GM23338 (cell line): ENCODE measurements around the gene MLPH. TPM values are rescaled to one million over a fixed set of nuclear protein-coding genes. Genes with fewer than 3 reads are reported as not detected.

Experiments
- ATAC-seq: fragments of 200-7000 bp; cut with Tn5 transposase; 3 replicates; pipeline ENCODE4 v1.9.1; 2020
- DNase-seq: peaks from one replicate; pipeline ENCODE4 v3.0.0-alpha.2; 2015; ENCODE audit warnings: low spot score
- H2AFZ ChIP-seq: fragments of 200-600 bp; sonication (generic); 2 replicates; pipeline ENCODE4 v1.8.0; 2016; ENCODE audit warnings: antibody characterized with exemption, mild to moderate bottlenecking, moderate library complexity
- H3F3A ChIP-seq: fragments of 200-600 bp; sonication (generic); replicated peaks from 2 replicates; pipeline ENCODE4 v1.8.0; 2017; ENCODE audit warnings: antibody characterized with exemption, mixed run types, low read depth
- H3K27ac ChIP-seq: fragments of 200-600 bp; sonication (generic); 2 replicates; pipeline ENCODE4 v1.6.1; 2016; ENCODE audit warnings: low read depth
- H3K27me3 ChIP-seq: fragments of 200-600 bp; sonication (generic); 2 replicates; pipeline ENCODE4 v1.8.0; 2016; ENCODE audit warnings: mild to moderate bottlenecking, mixed run types, moderate library complexity; ENCODE audit not compliant: insufficient read depth
- H3K36me3 ChIP-seq: fragments of 200-600 bp; sonication (generic); 2 replicates; pipeline ENCODE4 v1.8.0; 2016; ENCODE audit warnings: mild to moderate bottlenecking; ENCODE audit not compliant: insufficient read depth
- H3K4me1 ChIP-seq: fragments of 200-600 bp; sonication (generic); 2 replicates; pipeline ENCODE4 v1.8.0; 2016; ENCODE audit warnings: mild to moderate bottlenecking, moderate library complexity; ENCODE audit not compliant: insufficient read depth
- H3K4me2 ChIP-seq: fragments of 200-600 bp; sonication (generic); 2 replicates; pipeline ENCODE4 v1.7.1; 2017; ENCODE audit warnings: mixed run types
- H3K4me3 ChIP-seq: fragments of 200-600 bp; sonication (generic); 2 replicates; pipeline ENCODE4 v1.6.1; 2016; ENCODE audit warnings: mixed run types
- H3K79me2 ChIP-seq: fragments of 200-600 bp; sonication (generic); replicated peaks from 2 replicates; pipeline ENCODE4 v1.8.0; 2017; ENCODE audit warnings: mild to moderate bottlenecking; ENCODE audit not compliant: insufficient read depth
- H3K9me2 ChIP-seq: fragments of 200-600 bp; sonication (generic); 2 replicates; pipeline ENCODE4 v1.8.0; 2017; ENCODE audit not compliant: insufficient read depth
- H4K20me1 ChIP-seq: fragments of 200-600 bp; sonication (generic); replicated peaks from 2 replicates; pipeline ENCODE4 v1.8.0; 2017; ENCODE audit warnings: mild to moderate bottlenecking; ENCODE audit not compliant: insufficient read depth
- H3K27ac Mint-ChIP-seq: 2 replicates; pipeline ENCODE4 v1.8.0; 2020; ENCODE audit warnings: inconsistent platforms, mild to moderate bottlenecking, moderate library complexity, mixed read lengths
- H3K27me3 Mint-ChIP-seq: 3 replicates; pipeline ENCODE4 v1.8.0; 2022; ENCODE audit warnings: low read depth, mild to moderate bottlenecking, moderate library complexity, mixed read lengths, inconsistent platforms; ENCODE audit not compliant: insufficient read depth, poor library complexity
- H3K36me3 Mint-ChIP-seq: 3 replicates; pipeline ENCODE4 v1.8.0; 2021; ENCODE audit warnings: low read depth, mild to moderate bottlenecking, inconsistent platforms, moderate library complexity, mixed read lengths
- H3K4me1 Mint-ChIP-seq: 3 replicates; pipeline ENCODE4 v1.8.0; 2020; ENCODE audit warnings: mild to moderate bottlenecking, inconsistent platforms, mixed read lengths
- H3K4me3 Mint-ChIP-seq: 3 replicates; pipeline ENCODE4 v1.8.0; 2021; ENCODE audit warnings: moderate library complexity, mild to moderate bottlenecking, inconsistent platforms, mixed read lengths
- H3K9me3 Mint-ChIP-seq: 3 replicates; pipeline ENCODE4 v1.8.0; 2020; ENCODE audit warnings: moderate library complexity, mild to moderate bottlenecking, inconsistent platforms, mixed read lengths
- CREB1 ChIP-seq: fragments of 250-450 bp; sonication (Bioruptor Pico); IDR thresholded peaks from 2 replicates; pipeline ENCODE4 v1.5.0; 2020; ENCODE audit warnings: low read depth, mild to moderate bottlenecking, moderate library complexity
- EZH2phosphoT487 ChIP-seq: fragments of 200-600 bp; sonication (generic); IDR thresholded peaks from one replicate; pipeline ENCODE4 v1.8.1; 2018; ENCODE audit warnings: antibody characterized with exemption; ENCODE audit not compliant: unreplicated experiment
- JUNB ChIP-seq: IDR thresholded peaks from one replicate; pipeline ENCODE4 v1.6.1; 2016; ENCODE audit warnings: antibody characterized with exemption; ENCODE audit not compliant: unreplicated experiment
- NANOG ChIP-seq: IDR thresholded peaks from 2 replicates; pipeline ENCODE4 v1.6.1; 2016; ENCODE audit warnings: antibody characterized with exemption, borderline replicate concordance
- ZNF331 ChIP-seq: fragments of 250-450 bp; sonication (Bioruptor Pico); IDR thresholded peaks from 2 replicates; pipeline ENCODE4 v1.5.0; 2020; ENCODE audit warnings: low read depth, mild to moderate bottlenecking, moderate library complexity
- polyA plus RNA-seq: library from polyadenylated mRNA; unstranded; fragments of >200 nt; fragmentation: Nextera tagmentation; extraction: Ambion mirVana; gene quantifications from 2 replicates; pipeline ENCODE4 v1.2.1, GENCODE V29; 2016
- total RNA-seq: library from RNA; depleted of rRNA; stranded (reverse); fragments of >200 nt; shearing (Covaris generic); gene quantifications from 2 replicates; pipeline ENCODE4 v1.2.3, GENCODE V29; 2014
- TF ChIP-seq, protein P1 (sequence below): IDR thresholded peaks from one replicate; pipeline ENCODE4 v1.6.1; 2018; ENCODE audit warnings: antibody characterized with exemption; ENCODE audit not compliant: unreplicated experiment
- TF ChIP-seq, protein P2 (sequence below), 2 experiments: fragments of 200-600 bp in 1 of 2; sonication (generic) in 1 of 2; conservative IDR thresholded peaks; 2 replicates each; pipeline versions ENCODE4 v1.5.1 to v1.6.1; 2016 to 2017; ENCODE audit warnings: antibody characterized with exemption in 2 of 2, low read depth in 2 of 2, mild to moderate bottlenecking in 2 of 2, moderate library complexity in 1 of 2

MLPH gene
- total and polyA plus RNA-seq, 2 experiments from 2014 or later: 13.6 to 16.5 TPM

DNA sequence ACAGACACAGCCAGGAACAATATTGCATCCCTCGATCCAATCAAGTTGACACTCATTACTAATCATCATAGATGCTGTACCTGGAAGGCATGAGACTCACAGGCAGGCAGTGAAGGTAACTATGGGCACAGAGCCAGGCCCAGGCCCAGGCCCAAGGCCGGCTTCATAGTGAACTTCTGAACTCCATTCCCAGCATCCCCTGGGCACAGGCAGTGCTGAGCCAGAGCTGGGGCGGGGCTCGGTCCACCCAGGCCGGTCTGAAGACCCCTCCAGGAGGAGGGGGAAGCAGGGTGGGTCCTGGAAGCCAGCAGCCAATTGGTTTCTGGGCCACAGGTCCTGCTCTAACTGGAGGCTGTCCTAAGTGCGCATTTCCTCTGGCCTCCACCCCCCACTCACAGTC is 37.6 kb downstream of the MLPH start:
- Mint-ChIP-seq H3K9me3 (no peaks in the 10 kb centered on the region), H3K36me3 (peaks cover 3% of the 10 kb centered on the region; the same call in 1 of the 3 replicates), H3K27ac (no peak overlapping the region), H3K4me3 (no peak overlapping the region), H3K27me3 (peaks cover 7% of the 10 kb centered on the region), H3K4me1 (no peaks in the 10 kb centered on the region)
- DNase-seq: no peak
- H3K27me3 ChIP-seq: no peaks in the 10 kb centered on the region
- H3K27ac ChIP-seq: no peak overlapping the region
- H3K36me3 ChIP-seq: no peaks in the 10 kb centered on the region; the same call in 1 of the 2 replicates
- H3F3A ChIP-seq: no peaks in the 10 kb centered on the region
- no peaks in the 10 kb centered on the region for H4K20me1 ChIP-seq
- no peaks in the 10 kb centered on the region for H3K9me2 ChIP-seq
- H3K79me2 ChIP-seq: no peaks in the 10 kb centered on the region
- H2AFZ ChIP-seq: no peak overlapping the region
- ATAC-seq: no peak
- H3K4me1 ChIP-seq: no peaks in the 10 kb centered on the region
- TF ChIP-seq CREB1 (CRISPR knock-in tag): no peak
- TF ChIP-seq NANOG: no peak
- TF ChIP-seq, protein P1, sequence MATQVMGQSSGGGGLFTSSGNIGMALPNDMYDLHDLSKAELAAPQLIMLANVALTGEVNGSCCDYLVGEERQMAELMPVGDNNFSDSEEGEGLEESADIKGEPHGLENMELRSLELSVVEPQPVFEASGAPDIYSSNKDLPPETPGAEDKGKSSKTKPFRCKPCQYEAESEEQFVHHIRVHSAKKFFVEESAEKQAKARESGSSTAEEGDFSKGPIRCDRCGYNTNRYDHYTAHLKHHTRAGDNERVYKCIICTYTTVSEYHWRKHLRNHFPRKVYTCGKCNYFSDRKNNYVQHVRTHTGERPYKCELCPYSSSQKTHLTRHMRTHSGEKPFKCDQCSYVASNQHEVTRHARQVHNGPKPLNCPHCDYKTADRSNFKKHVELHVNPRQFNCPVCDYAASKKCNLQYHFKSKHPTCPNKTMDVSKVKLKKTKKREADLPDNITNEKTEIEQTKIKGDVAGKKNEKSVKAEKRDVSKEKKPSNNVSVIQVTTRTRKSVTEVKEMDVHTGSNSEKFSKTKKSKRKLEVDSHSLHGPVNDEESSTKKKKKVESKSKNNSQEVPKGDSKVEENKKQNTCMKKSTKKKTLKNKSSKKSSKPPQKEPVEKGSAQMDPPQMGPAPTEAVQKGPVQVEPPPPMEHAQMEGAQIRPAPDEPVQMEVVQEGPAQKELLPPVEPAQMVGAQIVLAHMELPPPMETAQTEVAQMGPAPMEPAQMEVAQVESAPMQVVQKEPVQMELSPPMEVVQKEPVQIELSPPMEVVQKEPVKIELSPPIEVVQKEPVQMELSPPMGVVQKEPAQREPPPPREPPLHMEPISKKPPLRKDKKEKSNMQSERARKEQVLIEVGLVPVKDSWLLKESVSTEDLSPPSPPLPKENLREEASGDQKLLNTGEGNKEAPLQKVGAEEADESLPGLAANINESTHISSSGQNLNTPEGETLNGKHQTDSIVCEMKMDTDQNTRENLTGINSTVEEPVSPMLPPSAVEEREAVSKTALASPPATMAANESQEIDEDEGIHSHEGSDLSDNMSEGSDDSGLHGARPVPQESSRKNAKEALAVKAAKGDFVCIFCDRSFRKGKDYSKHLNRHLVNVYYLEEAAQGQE: no peak
- H3K4me2 ChIP-seq: no peak overlapping the region
- H3K4me3 ChIP-seq: no peak overlapping the region

DNA sequence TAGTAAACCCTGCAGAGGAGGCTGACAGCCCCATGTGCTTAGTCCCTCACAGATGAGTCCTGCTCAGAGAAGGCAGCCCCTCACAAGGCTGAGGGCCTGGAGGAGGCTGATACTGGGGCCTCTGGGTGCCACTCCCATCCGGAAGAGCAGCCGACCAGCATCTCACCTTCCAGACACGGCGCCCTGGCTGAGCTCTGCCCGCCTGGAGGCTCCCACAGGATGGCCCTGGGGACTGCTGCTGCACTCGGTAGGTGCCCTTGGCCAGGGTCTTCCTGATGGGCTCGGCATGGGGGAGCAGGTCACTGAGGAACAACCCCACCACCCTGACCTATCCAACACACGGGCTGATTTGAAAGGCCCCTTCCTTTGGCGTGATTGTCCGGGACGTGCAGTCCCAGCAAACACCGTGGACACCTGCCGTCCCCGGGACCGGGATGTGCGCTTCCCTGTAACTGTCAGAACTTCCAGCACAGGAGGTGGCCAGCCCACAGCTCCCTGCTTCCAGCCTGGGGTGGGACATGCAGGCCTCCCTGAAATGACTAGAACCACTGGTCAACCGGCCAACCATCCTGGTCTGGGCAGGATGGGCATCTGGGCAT is 38.6 kb downstream of the MLPH start:
- H3K4me3 Mint-ChIP-seq: no peak overlapping the region
- ATAC-seq (no peak), DNase-seq (no peak)
- no peaks in the 10 kb centered on the region; the same call in 1 of the 2 replicates for H3K36me3 ChIP-seq
- no peak overlapping the region for H2AFZ ChIP-seq
- no peaks in the 10 kb centered on the region for H3K9me3 Mint-ChIP-seq
- no peaks in the 10 kb centered on the region for H3K4me1 Mint-ChIP-seq
- no peaks in the 10 kb centered on the region for H3K9me2 ChIP-seq
- no peaks in the 10 kb centered on the region for H4K20me1 ChIP-seq
- no peaks in the 10 kb centered on the region for H3K4me1 ChIP-seq
- no peaks in the 10 kb centered on the region for H3K79me2 ChIP-seq
- no peaks in the 10 kb centered on the region for H3K27me3 ChIP-seq
- peaks cover 7% of the 10 kb centered on the region for H3K27me3 Mint-ChIP-seq
- H3K27ac ChIP-seq: no peak overlapping the region
- no peaks in the 10 kb centered on the region for H3F3A ChIP-seq
- peaks cover 3% of the 10 kb centered on the region; the same call in 1 of the 3 replicates for H3K36me3 Mint-ChIP-seq
- no peak overlapping the region for H3K4me3 ChIP-seq
- H3K4me2 ChIP-seq: no peak overlapping the region
- no peak overlapping the region for H3K27ac Mint-ChIP-seq
- TF ChIP-seq, protein P1: no peak
- TF ChIP-seq ZNF331: no peak
- TF ChIP-seq, protein P2, sequence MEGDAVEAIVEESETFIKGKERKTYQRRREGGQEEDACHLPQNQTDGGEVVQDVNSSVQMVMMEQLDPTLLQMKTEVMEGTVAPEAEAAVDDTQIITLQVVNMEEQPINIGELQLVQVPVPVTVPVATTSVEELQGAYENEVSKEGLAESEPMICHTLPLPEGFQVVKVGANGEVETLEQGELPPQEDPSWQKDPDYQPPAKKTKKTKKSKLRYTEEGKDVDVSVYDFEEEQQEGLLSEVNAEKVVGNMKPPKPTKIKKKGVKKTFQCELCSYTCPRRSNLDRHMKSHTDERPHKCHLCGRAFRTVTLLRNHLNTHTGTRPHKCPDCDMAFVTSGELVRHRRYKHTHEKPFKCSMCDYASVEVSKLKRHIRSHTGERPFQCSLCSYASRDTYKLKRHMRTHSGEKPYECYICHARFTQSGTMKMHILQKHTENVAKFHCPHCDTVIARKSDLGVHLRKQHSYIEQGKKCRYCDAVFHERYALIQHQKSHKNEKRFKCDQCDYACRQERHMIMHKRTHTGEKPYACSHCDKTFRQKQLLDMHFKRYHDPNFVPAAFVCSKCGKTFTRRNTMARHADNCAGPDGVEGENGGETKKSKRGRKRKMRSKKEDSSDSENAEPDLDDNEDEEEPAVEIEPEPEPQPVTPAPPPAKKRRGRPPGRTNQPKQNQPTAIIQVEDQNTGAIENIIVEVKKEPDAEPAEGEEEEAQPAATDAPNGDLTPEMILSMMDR (conservative IDR thresholded peaks at IDR 0.05; ENCODE audit: low read depth in 2 of 2): no peak
- TF ChIP-seq JUNB: no peak
- TF ChIP-seq EZH2phosphoT487: no peak
- TF ChIP-seq NANOG: no peak
